ENCODE measurements around the gene IKZF3.
"Not testable (repeated sequence)": the region's sequence is repeated elsewhere in the genome, so short reads cannot be mapped to it uniquely, and the experiment has no call there.

IKZF3 gene

DNA sequence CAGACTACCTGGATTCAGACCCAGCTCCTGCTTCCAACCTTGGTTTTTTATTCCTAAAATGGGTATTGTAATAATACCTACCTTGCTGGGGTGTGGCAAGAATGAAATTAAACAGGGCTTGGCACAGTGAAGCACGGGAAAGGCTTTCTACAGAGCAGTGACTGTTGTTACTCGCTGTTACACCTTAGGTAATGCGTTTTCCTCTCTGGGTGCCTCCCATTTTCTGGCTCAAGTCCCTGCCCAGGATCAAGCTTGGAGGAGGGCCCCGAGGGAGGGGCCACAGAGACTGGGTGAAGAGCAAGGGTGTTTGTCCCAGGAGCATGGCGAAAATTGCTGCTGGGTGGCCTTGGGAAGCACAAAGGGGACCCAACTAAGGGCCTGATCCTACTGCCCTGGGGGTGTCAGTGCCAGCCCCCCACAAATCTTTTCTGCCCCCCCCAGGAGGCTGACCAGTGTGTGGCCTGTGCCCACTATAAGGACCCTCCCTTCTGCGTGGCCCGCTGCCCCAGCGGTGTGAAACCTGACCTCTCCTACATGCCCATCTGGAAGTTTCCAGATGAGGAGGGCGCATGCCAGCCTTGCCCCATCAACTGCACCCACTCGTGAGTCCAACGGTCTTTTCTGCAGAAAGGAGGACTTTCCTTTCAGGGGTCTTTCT is 147.1 kb downstream of the IKZF3 start:
- DNase-seq (ENCODE audit: low read depth in 2 of 2) = no peak

- DNase-seq (ENCODE audit: low read depth in 2 of 2) = no peak
Observed at GRCh38 chr17:39716073-39716818, 147.9 kb downstream of the IKZF3 start.

GRCh38 chr17:39715375-39716072 is 148.6 kb downstream of the IKZF3 start:
- DNase-seq (ENCODE audit: low read depth in 2 of 2) = no peak

DNA sequence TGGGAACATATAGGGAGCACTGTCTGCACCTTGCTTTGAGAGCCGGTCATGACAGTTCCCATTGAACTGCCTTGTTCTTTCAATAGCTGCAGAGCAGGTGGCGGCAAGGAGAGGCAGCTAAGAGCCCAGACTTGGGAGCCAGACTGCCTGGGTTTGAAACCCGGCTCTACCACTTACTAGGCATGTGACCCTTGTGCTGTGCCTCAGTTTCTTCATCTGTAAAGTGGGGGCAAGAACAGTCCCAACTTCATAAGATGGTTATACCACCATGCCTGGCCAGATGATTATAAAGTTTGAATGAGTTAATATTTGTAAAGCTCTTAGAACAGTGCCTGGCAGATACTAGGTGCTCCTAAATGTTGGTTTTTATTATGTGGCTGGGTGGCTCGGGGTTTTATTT is 149.9 kb downstream of the IKZF3 start:
- no peak for DNase-seq (ENCODE audit: low read depth in 2 of 2)

DNA sequence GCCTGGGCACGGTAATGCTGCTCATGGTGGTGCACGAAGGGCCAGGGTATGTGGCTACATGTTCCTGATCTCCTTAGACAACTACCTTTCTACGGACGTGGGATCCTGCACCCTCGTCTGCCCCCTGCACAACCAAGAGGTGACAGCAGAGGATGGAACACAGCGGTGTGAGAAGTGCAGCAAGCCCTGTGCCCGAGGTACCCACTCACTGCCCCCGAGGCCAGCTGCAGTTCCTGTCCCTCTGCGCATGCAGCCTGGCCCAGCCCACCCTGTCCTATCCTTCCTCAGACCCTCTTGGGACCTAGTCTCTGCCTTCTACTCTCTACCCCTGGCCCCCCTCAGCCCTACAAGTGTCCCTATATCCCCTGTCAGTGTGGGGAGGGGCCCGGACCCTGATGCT is 152.3 kb downstream of the IKZF3 start:
- no peak for DNase-seq (ENCODE audit: low read depth in 2 of 2)

DNA sequence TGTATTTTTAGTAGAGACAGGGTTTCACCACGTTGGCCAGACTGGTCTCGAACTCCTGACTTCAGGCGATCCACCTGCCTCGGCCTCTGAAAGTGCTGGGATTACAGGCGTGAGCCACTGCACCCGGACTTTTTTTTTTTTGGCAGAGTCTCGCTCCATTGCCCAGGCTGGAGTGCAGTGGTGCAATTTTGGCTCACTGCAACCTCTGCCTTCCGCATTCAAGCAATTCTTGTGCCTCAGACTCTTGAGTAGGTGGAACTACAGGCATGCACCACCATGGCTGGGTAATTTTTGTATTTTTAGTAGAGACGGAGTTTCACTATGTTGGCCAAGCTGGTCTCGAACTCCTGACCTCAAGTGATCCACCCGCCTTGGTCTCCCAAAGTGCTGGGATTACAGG is 153.0 kb downstream of the IKZF3 start:
- DNase-seq (ENCODE audit: low read depth in 2 of 2) = not testable (repeated sequence)

DNA sequence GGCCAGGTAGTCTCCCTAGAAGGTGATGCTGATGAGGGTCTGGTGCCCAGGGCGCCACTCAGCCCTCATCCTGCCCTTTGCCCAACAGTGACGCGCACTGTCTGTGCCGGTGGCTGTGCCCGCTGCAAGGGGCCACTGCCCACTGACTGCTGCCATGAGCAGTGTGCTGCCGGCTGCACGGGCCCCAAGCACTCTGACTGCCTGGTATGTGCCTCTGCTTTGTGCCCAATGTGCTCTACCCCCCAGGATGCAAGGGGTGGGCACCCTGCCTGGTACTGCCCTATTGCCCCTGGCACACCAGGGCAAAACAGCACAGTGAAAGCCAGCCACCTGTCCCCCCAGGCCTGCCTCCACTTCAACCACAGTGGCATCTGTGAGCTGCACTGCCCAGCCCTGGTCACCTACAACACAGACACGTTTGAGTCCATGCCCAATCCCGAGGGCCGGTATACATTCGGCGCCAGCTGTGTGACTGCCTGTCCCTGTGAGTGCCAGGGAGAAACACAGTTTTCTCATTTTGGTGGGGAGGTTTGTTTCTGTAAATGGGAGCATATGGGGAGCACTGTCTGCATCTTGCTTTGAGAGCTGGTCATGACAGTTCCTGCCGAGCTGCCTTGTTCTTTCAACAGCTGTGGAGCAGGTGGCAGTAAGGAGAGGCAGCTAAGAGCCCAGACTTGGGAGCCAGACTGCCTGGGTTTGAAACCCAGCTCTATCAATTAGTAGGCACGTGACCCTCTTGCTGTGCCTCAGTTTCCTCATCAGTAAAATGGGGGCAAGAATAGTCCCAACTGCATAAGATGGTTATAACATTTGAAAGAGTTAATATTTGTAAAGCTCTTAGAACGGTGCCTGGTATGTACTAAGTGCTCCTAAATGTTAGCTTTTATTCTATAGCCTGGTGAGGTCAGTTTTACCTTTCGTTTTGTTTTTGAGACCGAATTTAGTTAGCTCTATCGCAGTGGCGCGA is 153.8 kb downstream of the IKZF3 start:
- no peak for DNase-seq (ENCODE audit: low read depth in 2 of 2)

DNA sequence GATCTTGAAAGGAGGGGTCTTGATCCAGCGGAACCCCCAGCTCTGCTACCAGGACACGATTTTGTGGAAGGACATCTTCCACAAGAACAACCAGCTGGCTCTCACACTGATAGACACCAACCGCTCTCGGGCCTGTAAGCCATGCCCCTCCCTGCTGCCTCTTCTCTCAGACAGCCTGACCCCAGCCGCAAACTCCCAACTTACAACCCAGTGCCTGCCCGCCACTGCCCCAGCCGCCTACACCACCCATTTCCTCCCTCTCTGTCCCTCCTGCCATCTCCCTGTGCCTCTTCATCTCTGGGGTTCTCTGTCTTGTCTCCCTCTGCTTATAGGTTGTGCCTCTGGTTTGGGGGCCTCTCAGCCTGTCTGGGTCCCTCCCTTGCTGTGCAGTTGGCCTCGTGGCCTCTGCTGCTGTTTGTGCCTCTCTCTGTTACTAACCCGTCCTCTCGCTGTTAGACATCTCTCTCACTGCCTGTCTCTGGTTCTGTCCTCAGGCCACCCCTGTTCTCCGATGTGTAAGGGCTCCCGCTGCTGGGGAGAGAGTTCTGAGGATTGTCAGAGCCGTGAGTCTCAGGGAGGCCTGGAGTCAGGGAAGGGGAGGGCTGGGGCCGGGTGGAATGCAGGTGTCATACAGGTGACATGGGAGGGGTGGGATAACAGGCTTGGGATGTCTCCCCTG is 154.7 kb downstream of the IKZF3 start:
- no peak for DNase-seq (ENCODE audit: low read depth in 2 of 2)
